Smooth muscle cell (in vitro differentiated cells): ENCODE results near the gene SYNPO. TPM values are rescaled to one million over a fixed set of nuclear protein-coding genes. Genes with fewer than 3 reads are reported as not detected.

ENCODE experiments used
- DNase-seq: peaks from one replicate; lab custom pipeline; 2025; ENCODE audit not compliant: unreplicated experiment; lab: John Stamatoyannopoulos, UW
- H2AFZ ChIP-seq: fragments of 200-600 bp; sonication (generic); 2 replicates; pipeline ENCODE4 v1.6.0; 2016; ENCODE audit warnings: antibody characterized with exemption, low read depth, mild to moderate bottlenecking
- H3F3A ChIP-seq: fragments of 200-600 bp; sonication (generic); 2 replicates; pipeline ENCODE4 v1.6.0; 2017; ENCODE audit warnings: antibody characterized with exemption, low read depth
- H3K27ac ChIP-seq: fragments of 200-600 bp; sonication (generic); 2 replicates; pipeline ENCODE4 v1.5.1; 2016; ENCODE audit warnings: low read depth, mild to moderate bottlenecking
- H3K27me3 ChIP-seq: fragments of 200-600 bp; sonication (generic); 2 replicates; pipeline ENCODE4 v1.6.1; 2016; ENCODE audit warnings: low read depth, mild to moderate bottlenecking
- H3K36me3 ChIP-seq: fragments of 200-600 bp; sonication (generic); 2 replicates; pipeline ENCODE4 v1.5.1; 2016; ENCODE audit warnings: low read depth
- H3K4me1 ChIP-seq: fragments of 200-600 bp; sonication (generic); 2 replicates; pipeline ENCODE4 v1.5.1; 2016; ENCODE audit warnings: low read depth
- H3K4me2 ChIP-seq: fragments of 200-600 bp; sonication (generic); 2 replicates; pipeline ENCODE4 v1.6.0; 2016; ENCODE audit warnings: mild to moderate bottlenecking
- H3K4me3 ChIP-seq: fragments of 200-600 bp; sonication (generic); 2 replicates; pipeline ENCODE4 v1.5.1; 2016; ENCODE audit warnings: mild to moderate bottlenecking
- H3K79me2 ChIP-seq: fragments of 200-600 bp; sonication (generic); 2 replicates; pipeline ENCODE4 v1.6.0; 2016; ENCODE audit warnings: low read depth, mild to moderate bottlenecking
- H3K9ac ChIP-seq: fragments of 200-600 bp; sonication (generic); 2 replicates; pipeline ENCODE4 v1.6.0; 2016; ENCODE audit warnings: low read depth
- H3K9me3 ChIP-seq: fragments of 200-600 bp; sonication (generic); replicated peaks from 2 replicates; pipeline ENCODE4 v1.5.1; 2016; ENCODE audit warnings: low read depth
- H4K20me1 ChIP-seq: fragments of 200-600 bp; sonication (generic); 2 replicates; pipeline ENCODE4 v1.6.0; 2016; ENCODE audit warnings: low read depth
- CTCF ChIP-seq: fragments of 200-600 bp; sonication (generic); IDR thresholded peaks from 2 replicates; pipeline ENCODE4 v1.5.1; 2017; ENCODE audit warnings: borderline replicate concordance, mild to moderate bottlenecking, antibody characterized with exemption; ENCODE audit not compliant: insufficient read depth, poor library complexity, severe bottlenecking
- WGBS: methylation state at CpG from one replicate; pipeline ENCODE4 v1.1.7; 2016; ENCODE audit warnings: low lambda C conversion rate; 5-methylcytosine and 5-hydroxymethylcytosine counted together
- polyA plus RNA-seq: library from polyadenylated mRNA; unstranded; fragments of >200 nt; fragmentation: Nextera tagmentation; extraction: Ambion mirVana; gene quantifications from 2 replicates; pipeline ENCODE4 v1.2.1, GENCODE V29; 2016
- total RNA-seq: library from RNA; depleted of rRNA; stranded (reverse); fragments of >200 nt; gene quantifications from 2 replicates; pipeline ENCODE4 v1.2.3, GENCODE V29; 2014

The SYNPO gene
- total and polyA plus RNA-seq, 2 experiments from 2014 or later, result 34.2 to 46.4 TPM

- H4K20me1 ChIP-seq, result peaks cover 50% of the 10 kb centered on the region
- TF ChIP-seq CTCF, result no peak
- peaks cover 71% of the 10 kb centered on the region for H3K79me2 ChIP-seq
- peak overlapping the region; percentile 53 for H3K27ac ChIP-seq
- peaks cover 16% of the 10 kb centered on the region for H3F3A ChIP-seq
- H3K4me2 ChIP-seq, result peak overlapping the region; percentile 92
- no peaks in the 10 kb centered on the region for H3K9me3 ChIP-seq
- no peak for DNase-seq
- no peak overlapping the region for H3K9ac ChIP-seq
- 80% methylated on average over 5 of the region's 5 CpGs for WGBS
- H3K36me3 ChIP-seq, result no peaks in the 10 kb centered on the region
- H2AFZ ChIP-seq, result no peak overlapping the region
- no peak overlapping the region for H3K4me3 ChIP-seq
- no peaks in the 10 kb centered on the region for H3K27me3 ChIP-seq
- peaks cover 23% of the 10 kb centered on the region for H3K4me1 ChIP-seq
Measured at GRCh38 chr5:150626853-150627276, 13.6 kb upstream of the SYNPO start.

- no peaks in the 10 kb centered on the region for H3K9me3 ChIP-seq
- peak overlapping the region; percentile 53 for H3K27ac ChIP-seq
- no peak for TF ChIP-seq CTCF
- no peak overlapping the region for H2AFZ ChIP-seq
- DNase-seq, result no peak
- no peaks in the 10 kb centered on the region for H3K36me3 ChIP-seq
- H3F3A ChIP-seq, result peaks cover 14% of the 10 kb centered on the region
- WGBS, result 40% methylated on average over 5 of the region's 5 CpGs
- H3K9ac ChIP-seq, result no peak overlapping the region
- peaks cover 61% of the 10 kb centered on the region for H4K20me1 ChIP-seq
- H3K4me2 ChIP-seq, result peak overlapping the region; percentile 92
- H3K79me2 ChIP-seq, result peaks cover 71% of the 10 kb centered on the region
- peaks cover 14% of the 10 kb centered on the region for H3K4me1 ChIP-seq
- H3K27me3 ChIP-seq, result no peaks in the 10 kb centered on the region
- H3K4me3 ChIP-seq, result no peak overlapping the region
Measured at GRCh38 chr5:150627731-150628545, 12.5 kb upstream of the SYNPO start.

- H2AFZ ChIP-seq, result no peak overlapping the region
- H3K4me3 ChIP-seq, result no peak overlapping the region
- 76% methylated on average over 12 of the region's 12 CpGs for WGBS
- DNase-seq, result no peak
- peaks cover 4% of the 10 kb centered on the region for H3F3A ChIP-seq
- H3K27me3 ChIP-seq, result no peaks in the 10 kb centered on the region
- H3K79me2 ChIP-seq, result peaks cover 72% of the 10 kb centered on the region
- H3K9ac ChIP-seq, result no peak overlapping the region
- peaks cover 4% of the 10 kb centered on the region for H3K4me1 ChIP-seq
- H3K36me3 ChIP-seq, result no peaks in the 10 kb centered on the region
- peak overlapping the region; percentile 92 for H3K4me2 ChIP-seq
- H3K27ac ChIP-seq, result peak overlapping the region; percentile 53
- TF ChIP-seq CTCF, result no peak
- H3K9me3 ChIP-seq, result no peaks in the 10 kb centered on the region
- H4K20me1 ChIP-seq, result peaks cover 66% of the 10 kb centered on the region
Measured at GRCh38 chr5:150628936-150629485, 11.4 kb upstream of the SYNPO start.
